GDM1 (cell line): Measurements from ENCODE around the gene KIF4A.

Source experiments
- DNase-seq: peaks from one replicate; lab custom pipeline; 2025; lab: John Stamatoyannopoulos, UW

KIF4A gene

GRCh38 chrX:70437921-70438665 lies 148.2 kb downstream of the KIF4A start:
- DNase-seq: no peak

DNA sequence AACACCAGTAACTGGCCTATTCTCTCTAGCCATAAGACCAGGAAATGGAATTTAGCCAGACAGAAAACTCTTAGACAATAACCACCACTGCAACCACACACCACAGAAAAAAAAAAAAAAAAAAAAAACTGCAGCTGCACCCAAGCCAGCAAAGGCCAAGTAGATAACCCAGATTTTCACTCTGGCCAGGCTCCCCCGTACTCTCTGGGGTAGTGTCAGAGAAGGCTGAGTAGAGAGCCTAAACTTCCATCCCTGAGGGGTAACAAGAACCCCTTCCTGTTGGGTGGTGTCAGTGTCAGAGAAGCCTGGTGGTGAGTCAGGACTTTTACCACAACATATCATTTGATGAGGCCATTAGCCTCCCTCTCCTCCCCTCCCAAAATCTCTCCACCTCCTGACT lies 149.1 kb downstream of the KIF4A start:
- no peak for DNase-seq

DNA sequence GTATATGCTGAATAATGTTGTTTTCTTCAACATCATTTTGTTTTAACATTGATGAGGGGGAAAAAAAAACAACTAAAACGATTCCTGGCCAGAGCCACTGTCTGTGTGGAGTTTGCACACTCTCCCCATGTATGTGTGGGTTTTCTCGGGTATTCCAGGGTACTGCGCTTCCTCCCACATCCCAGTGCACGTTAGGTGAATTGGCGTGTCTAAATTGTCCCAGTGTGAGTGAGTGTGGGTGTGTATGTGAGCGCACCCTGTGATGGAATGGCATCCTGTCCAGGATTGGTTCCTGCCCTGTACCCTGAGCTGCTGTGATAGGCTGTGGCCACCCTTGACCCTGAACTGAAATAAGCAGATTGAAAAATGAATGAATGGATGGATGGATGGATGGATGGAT lies 152.3 kb downstream of the KIF4A start:
- DNase-seq: no peak

GRCh38 chrX:70444326-70444945 lies 154.5 kb downstream of the KIF4A start, which contains the start of gene DLG3:
TSS of gene DLG3 (plus strand) at chrX:70444835. CDS start at chrX:70445202, 367 bp downstream.
- DNase-seq: no peak

DNA sequence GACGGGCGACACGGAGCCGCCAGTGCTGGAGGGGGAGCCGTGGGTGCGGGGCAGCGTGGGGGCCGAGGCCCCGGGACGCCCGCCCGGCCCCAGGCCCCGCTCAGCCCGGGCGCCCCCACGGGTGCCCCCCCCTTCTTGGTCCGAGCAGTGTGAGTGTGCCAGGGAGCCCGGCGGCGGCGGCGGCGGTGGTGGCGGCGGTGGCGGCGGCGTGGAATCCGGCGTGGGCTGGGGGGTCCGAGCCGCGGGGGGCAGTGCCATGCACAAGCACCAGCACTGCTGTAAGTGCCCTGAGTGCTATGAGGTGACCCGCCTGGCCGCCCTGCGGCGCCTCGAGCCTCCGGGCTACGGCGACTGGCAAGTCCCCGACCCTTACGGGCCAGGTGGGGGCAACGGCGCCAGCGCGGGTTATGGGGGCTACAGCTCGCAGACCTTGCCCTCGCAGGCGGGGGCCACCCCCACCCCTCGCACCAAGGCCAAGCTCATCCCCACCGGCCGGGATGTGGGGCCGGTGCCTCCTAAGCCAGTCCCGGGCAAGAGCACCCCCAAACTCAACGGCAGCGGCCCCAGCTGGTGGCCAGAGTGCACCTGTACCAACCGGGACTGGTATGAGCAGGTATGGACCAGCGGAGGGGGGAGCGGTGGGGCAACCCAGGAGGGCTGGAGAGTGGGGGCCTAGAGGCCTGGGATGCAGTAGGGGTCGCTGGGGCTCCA lies 155.2 kb downstream of the KIF4A start:
- DNase-seq: no peak

DNA sequence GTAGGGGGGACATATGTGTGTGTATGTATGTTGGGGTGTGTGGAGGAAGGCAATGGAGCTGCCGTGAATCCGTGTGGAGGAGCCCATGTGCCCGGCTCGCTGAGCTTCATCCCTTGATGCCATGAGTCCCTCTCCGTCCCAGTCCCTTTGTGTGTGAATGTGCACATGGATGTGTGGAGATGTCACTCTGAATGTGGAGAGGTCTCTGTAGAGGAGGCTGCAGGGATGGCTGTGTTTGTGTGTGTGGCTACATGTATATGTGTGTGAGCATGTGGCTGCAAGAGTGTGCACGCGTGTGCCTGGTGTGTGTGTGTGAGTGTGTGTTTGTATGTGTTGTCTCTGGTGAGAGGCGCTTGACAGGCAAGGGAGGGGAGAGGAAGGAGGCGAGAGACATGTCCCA lies 156.0 kb downstream of the KIF4A start:
- DNase-seq: no peak

DNA sequence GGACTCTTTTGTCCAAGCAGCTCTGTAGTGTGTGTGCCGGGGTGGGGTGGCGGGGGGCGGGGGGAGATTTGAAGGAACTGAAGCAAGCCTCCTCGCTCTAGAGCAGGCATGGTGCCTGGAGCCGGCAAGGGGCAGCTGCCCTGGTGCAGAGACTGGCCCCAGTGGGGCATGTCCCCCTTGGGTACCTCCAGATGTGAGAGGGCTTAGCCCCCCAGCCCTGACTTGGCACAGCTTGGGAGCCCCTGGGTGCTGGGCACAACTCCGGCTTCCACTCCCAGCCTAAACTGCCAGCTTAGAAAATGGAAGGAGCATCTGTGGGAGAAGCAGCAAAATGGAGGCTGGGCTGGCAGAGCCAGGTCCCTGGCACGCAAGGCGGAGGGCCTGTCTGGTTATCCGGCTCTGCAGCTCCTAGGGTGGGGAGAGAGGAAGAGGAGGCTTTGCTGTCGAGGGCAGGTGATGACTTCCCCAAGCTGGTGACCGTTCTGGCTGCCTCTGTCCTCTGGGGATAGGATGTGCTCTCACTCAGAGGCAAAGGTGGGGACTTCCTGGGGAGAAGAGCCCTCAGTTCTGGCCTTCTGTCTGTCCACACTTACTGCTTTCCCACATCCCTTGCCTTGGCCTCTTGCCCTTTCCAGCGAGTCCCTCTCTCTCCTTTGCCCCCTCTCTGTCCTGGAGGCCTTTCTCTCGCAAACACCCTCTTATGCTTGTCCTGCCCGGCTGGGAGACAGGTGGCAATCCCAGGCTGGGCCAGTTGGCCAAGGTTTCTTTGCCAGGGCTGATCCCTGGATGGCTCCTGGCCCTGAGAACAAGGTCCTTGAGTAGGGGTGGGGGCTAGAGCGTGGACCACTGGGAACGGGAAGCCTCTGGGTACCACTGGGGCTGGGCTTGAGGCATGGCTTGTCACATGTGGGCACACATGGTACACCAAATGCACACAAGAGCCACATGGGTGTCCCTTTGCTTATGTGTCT lies 156.8 kb downstream of the KIF4A start:
- no peak for DNase-seq

DNA sequence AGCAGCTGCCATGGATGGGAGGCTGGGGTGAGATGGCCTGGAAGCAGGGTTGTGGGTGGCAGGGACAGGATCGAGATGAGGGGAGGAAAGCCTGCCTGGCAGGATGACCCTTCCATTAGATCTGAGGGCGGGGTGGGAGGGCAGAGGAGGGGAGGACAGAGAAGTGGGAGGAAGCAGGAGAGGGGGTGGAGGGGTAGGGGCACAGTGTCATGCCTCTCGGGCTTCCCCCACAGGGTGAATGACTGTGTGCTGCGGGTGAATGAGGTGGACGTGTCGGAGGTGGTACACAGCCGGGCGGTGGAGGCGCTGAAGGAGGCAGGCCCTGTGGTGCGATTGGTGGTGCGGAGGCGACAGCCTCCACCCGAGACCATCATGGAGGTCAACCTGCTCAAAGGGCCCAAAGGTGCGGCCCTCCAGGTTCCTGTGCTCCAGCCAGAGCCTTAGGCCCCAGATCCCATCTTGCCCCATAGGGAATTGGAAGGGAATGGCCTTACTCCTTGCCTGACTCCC lies 159.6 kb downstream of the KIF4A start:
- no peak for DNase-seq

GRCh38 chrX:70452143-70452733 lies 162.3 kb downstream of the KIF4A start:
- no peak for DNase-seq

DNA sequence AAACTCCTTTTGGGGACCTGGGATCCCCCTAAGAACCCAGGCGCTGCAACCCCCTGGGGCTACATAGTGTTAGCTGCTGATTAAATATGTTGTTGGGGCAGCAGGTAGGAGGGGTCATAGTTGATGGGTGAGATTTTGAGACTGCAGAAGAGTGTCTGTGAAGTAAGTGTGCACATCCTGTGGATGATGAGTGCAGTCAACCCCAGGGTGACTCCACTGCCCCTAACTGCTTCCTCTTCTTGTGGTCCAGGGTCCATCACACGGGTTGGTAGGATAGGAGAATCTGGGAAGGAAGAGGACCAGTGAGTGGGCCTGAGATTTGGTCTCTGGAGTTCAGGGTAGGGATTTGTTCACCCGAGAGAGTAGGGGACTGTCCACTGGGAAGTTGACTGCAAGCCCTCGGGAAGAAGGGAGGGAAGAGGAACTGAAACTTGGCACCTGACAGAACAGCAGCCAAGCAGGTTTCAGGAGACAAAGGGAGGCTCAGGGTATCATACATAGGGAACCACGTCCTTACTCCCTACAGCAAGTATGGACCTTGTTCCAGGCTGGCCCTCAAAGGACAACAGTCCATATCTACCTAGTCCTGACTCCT lies 163.2 kb downstream of the KIF4A start:
- no peak for DNase-seq

DNA sequence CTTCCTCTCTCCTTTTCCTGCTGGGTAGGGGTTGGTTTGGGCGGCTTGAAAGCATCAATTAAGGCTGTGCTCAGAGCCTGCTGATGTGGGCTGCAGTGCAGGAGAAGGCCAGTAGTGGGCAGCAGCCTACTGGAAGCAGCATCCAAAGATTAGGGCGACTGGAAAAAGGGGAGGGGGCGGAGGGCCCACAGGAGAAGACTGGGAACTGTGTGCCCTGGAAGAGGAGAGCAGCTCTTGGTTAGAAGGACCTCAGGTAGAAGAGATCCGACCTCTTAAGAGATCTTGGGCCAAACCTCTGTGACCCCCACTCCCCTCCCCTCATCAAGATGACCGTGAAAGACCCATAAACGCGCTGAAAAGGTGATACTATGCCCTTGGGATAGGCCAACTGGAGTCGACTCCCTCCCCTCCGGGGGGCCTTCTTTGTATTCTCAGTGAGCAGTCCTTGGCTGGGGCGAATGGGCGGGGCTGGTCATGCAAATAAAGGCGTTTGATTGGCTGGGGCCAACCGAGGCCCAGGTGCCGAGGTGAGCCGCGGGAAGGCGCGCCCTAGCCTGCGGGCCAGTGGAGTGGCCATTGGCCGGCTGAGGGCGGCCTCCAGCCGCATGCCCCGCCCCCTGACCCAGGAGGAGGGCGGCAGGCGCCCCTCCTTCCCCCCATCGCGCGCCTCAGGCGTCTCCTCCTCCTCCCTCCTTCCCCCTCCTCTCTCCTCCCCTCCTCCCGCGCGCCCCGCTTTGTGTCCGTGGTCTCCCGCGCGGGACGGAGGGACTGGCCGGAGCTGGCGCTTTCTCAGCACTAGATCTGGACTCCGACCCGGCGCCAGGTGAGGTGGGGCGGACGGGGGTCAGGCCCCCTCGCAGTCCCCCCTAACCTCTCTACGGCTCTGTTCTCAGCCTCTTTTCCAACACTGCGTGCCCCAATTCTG lies 164.8 kb downstream of the KIF4A start:
- DNase-seq: no peak

DNA sequence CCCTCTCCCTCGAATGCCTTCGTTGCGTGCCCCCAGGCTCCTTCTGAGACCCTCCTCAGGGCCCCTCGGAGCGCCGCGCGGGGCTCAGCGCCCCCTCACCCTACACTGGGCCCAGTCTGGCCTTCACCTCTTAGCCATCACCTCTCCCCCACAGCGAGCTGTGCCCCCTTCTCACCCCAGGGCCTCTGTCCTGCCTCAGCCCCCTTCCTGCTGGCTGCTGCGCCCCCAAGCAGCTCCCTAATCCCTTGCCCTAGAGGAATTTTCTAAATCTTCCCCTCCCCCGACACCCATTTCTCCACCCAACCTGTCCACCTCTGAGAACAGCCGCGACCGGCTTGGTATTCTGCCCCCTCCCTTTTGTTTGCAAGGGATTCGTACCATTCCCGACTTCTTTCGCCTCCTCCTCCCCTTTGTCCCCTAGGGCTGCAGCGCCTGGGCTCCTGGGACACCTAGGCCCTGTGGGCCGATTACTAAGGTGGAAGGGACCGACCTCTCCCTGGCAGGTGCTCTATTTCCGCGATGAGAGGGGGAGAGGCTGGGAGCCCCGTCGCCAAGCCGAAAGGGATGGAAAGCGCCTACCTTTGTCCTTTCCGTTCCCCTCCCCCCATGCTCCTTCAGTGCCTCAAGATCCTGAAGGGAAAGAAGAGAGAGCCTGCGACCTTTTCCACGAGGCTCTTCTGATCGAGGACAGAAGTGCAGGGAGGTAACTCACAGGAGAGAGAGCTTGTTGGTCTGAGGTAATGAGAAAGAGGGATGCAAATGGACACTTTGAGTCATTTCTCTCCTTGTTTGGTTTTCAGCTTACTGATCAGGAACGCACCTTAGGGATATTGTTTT lies 165.7 kb downstream of the KIF4A start:
- no peak for DNase-seq

GRCh38 chrX:70456256-70456655 lies 166.4 kb downstream of the KIF4A start:
- DNase-seq: no peak

DNA sequence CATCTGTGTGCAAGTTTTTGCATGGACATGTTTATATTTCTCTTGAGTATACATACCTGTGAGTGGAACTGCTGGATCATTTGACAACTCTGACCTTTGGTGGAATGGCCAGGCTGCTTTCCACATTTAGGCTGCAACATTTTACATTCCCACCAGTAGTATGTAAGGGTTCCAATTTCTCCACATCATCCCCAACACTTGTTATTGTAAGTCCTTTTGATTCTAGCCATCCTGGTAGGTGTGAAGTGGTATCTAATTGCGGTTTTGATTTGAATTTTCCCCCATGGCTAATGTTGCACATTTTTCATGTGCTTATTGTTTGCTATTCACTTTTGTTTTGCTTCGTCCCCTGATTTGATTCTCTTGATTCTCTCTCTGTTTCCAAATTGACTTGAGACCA lies 171.1 kb downstream of the KIF4A start:
- DNase-seq: no peak

DNA sequence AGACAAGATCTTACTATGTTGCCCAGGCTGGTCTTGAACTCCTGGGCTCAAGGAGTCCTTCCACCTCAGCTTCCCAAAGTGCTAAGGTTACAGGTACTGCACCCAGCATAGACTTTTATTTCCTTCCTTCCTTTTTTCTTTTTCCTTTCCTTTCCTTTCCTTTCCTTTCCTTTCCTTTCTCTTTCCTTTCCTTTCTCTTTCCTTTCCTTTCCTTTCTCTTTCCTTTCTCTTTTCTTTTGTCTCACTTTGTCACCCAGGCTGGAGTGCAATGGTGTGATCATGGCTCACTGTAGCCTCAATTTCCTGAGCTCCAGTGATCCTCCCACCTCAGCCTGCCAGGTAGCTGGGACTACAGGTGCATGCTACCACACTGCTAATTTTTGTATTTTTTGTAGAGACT lies 174.1 kb downstream of the KIF4A start:
- DNase-seq: no peak

DNA sequence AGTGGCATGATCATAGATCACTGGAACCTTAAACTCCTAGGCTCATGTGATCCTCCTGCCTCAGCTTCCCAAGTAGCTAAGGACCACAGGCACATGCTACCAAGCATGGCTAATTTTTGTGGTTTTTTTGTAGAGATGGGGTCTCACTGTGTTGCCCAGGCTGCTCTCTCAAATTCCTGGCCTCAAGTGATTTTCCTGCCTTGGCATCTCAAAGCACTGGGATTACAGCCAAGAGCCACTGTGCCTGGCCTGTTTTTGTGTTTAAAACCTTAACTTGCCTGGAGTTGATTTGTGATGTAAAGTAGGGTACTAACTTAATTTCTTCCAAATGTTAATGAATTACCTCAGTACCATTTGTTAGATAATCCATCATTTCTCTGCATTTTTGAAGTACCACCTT lies 177.1 kb downstream of the KIF4A start:
- no peak for DNase-seq

DNA sequence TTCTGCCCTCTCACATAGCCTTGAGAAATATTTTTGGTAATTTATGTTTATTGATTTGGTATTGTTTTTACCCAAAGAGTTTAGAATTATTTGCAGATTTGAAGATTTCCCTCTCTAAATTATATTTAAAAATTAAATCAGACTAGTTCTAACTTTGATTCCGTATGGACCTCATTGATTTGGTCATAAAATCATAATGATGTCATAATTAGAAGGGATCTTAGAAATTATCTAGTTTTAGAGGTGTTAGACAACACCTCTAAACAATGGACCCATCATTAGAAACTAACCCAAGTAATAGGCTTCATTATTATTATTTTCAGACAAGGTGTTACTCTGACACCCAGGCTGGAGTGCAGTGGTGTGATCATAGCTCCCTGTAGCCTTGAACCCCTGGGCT lies 178.8 kb downstream of the KIF4A start:
- no peak for DNase-seq
